GM18499 (cell line): ENCODE results near the gene SLMAP.

Experiments
- ATAC-seq: cut with Tn5 transposase; IDR thresholded peaks from one replicate; pipeline ENCODE4 v1.9.1; 2021; ENCODE audit warnings: moderate number of reproducible peaks; ENCODE audit not compliant: insufficient read depth, unreplicated experiment

SLMAP gene, protein sequence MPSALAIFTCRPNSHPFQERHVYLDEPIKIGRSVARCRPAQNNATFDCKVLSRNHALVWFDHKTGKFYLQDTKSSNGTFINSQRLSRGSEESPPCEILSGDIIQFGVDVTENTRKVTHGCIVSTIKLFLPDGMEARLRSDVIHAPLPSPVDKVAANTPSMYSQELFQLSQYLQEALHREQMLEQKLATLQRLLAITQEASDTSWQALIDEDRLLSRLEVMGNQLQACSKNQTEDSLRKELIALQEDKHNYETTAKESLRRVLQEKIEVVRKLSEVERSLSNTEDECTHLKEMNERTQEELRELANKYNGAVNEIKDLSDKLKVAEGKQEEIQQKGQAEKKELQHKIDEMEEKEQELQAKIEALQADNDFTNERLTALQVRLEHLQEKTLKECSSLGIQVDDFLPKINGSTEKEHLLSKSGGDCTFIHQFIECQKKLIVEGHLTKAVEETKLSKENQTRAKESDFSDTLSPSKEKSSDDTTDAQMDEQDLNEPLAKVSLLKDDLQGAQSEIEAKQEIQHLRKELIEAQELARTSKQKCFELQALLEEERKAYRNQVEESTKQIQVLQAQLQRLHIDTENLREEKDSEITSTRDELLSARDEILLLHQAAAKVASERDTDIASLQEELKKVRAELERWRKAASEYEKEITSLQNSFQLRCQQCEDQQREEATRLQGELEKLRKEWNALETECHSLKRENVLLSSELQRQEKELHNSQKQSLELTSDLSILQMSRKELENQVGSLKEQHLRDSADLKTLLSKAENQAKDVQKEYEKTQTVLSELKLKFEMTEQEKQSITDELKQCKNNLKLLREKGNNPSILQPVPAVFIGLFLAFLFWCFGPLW

DNA sequence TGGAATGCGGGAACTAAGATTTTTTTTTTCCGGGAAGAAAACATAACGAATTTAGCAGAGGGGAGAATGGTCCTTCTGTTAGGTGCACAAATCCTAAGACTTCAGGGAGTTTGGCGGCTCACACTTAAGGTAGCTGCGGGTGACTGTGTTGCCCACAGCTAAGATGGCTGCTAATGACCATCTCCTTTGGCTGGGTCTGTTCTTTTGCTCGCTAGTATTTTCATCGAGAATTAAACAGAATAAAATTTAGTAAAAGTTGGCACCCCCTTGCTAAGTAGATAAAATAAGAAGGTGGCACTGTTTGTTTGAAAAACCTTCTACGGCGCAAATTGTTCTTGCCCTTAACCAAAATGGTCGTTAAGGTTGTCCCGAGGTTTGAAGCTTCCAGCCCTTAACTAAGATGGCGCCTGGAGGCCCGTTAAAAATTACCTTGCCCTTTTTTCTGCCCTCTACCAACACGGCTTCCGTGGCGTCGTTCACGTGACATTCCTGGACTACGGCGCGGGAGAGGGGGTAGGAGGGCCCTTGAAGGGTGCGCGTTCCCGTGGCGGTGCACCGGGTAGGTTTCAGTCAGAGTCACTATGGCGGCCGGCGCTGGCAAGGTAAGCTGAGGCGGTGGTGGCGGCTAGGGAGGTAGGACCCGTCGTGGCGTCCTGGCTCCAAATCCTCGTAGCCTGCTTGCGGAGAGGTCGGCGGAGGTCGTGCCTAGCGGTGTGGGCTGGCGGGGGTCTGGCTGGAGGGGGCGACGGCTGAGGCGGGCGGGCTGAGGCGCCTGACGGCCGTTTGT, at the start of gene SLMAP:
Gene SLMAP, plus strand, starts transcription at position 569 of the 787 bp plus-strand sequence. CDS start 1,343 bp downstream, outside the sequence.
- peak; percentile 81 for ATAC-seq

DNA sequence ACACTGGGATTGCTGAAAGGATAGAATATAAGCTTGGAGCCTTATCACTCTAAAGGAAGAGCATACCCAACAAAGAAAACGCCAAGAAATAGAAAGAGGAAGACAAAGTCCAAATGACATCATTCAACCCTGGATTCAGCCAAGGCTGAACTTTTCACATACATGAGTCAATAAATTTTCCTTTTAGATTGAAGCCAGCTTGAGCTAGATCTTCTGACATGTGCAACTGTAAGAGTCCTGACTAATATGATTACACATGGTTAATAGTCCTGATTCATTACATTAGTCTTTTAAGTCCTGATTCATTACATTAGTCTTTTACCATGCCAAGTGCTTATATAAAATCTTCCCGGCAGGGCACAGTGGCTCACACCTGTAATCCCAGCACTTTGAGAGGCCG, 49.6 kb upstream of the SLMAP start:
- ATAC-seq, result no peak

DNA sequence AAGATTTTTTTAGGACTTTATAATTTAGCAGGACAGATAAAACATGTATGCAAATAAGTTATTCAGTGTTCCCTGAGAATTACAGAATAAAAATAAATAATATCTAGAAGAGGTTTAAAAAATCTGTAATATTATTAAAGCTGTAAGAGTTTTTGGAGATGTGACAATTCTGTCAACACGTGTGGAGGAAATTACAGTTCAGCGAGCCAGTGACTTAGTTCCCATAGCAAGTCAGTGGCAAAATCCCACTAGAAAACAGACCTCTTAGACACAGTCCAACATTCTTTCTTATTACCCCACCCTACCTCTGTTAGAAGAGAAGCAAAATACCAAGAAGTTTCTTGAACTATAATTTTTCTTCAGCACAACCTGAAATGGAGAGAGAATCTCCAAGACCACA, 47.1 kb upstream of the SLMAP start:
- ATAC-seq, result no peak

DNA sequence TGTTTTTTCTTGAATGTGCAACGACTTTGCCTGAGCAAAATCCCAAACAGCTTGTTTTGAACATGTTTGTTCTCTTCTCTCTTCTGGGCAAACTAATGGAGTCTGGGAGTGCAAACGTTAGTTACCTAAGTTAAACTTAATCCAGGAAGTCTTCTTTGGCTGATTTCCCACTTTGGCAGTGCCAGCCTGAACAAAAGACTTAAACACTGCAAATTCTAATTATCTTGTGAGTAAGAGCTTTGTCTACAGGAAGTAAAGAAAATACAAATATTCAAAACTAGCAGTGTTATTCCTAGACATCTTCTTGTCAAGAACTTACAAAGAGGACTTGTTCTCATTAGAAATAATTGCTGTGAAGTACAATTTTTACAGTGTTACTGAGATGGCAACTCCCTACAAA, 46.5 kb upstream of the SLMAP start:
- no peak for ATAC-seq

DNA sequence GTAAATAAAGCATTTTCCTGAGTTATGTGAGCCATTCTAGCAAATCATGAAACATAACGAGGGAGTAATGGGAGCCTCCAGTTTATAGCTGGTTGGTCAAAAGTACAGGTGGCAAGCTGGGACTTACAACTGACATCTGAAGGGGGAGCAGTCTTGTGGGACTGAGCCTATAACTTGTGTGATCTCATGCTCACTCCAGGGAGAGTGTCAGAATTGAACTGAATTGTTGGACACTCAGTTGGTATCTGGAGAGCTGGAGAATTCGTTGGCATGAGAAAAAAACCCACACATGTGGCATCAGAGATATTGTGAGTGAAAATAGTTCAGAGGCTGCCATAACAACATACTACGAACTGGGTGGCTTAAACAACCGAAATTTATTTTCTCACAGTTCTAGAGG, 40.4 kb upstream of the SLMAP start:
- no peak for ATAC-seq

DNA sequence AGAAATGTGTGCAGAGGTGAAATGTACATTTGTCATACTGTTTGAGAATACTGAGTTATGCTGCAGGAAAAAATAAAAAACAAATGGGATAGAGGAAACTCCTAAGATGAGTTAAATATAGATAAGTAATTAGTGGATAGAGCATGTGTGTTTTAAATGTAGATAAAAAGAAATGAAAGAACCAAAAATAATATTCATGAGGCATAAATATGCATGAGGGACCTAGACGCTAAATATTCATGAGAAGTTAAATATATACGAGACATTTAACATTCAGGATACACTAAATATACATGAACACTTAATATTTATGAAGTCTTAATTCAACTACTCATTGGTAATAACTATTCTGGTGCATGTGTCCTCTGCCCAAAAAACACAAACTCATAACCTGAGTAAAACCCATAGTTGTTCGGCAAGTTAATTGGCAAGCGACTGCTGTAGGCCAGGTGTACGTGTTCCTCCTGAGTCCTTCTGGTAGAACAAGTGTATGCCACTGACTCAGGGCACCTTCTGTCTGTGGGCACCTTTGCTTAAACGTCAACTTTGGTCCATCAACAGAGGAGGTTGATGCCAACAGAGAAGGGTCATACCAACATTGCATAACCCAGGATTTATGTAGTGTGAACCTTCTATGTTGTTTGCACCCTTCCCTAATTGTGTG, 38.8 kb upstream of the SLMAP start:
- no peak for ATAC-seq

DNA sequence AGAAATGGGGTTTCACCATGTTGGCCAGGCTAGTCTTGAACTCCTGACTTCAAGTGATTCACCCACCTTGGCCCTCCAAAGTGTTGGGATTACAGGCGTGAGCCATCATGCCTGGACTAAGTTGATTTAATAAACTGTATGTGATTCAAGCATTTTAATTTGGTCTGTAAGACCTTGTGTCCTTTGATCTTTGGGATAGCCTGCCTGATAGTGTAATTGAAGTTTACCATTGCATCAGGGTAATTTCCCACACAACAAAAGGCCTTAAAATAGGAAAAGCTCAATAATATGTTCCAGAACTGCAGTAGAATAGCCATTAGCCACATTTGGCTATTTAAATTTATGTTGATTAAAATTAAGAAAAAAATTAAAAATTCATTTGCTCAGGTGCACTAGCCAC, 38.0 kb upstream of the SLMAP start:
- no peak for ATAC-seq

DNA sequence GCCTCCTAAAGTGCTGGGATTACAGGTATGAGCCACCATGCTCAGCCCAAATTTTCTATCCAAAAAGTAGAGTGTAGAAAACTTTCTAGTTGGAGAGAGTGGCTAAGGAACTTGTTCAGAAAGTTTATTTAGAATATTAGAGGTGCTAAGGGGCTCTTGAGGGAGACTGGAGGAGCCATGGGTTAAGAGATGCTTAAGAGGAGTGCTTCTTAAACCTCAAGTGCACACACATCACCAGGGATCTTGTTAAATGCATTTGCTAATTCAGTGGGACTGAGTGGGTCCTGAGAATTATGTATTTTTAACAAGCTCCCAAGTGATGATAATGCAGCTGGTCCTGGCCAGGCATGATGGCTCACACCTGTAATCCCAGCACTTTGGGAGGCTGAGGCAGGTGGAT, 29.7 kb upstream of the SLMAP start:
- no peak for ATAC-seq

DNA sequence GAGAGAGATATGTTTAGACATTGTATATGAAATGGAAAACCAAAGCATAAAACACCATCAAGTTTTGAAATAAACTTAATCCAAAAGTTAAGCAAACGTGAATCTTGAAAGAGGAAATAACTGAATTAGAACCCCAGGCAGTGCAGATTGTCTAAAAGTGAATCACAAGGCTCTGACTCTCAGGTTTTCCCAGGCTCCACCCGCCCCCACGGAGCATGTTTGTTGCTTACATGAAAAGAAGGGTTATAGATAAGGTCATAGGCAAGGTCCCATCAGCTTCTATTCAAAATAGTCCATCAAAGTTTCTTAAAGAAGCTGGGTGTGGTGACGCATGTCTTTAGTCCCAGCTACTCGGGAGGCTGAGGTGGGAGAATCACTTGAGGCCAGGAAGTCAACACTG, 29.0 kb upstream of the SLMAP start:
- ATAC-seq, result no peak

DNA sequence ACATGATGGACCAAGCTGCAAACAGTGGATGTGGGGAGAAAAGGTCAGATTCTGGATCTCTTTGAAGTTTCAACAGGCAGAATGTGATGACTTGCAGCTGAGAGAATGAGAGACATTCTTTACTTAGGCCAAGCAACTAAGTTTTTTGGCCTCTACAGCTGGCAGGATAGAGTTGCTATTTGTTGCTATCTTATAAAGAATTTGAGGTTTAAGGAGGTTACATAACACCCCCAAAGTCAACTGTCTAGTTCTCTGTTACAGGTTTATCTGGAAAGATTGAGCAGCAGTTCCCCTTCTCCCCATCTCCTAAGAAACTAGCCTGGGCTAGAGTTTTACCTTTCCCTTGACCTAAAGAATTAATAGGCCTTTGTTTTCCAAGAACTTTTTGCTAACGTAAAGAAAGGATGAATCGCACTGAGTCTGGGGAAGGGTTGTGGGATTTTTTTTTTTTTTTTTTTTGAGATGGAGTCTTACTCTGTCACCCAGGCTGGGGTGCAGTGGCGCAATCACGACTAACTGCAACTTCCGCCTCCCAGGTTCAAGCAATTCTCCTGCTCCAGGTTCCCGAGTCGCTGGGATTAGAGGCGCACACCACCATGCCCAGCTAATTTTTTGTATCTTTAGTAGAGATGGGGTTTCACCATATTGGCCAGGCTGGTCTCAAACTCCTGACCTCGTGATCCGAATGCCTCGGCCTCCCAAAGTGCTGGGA, 26.6 kb upstream of the SLMAP start:
- ATAC-seq, result no peak

DNA sequence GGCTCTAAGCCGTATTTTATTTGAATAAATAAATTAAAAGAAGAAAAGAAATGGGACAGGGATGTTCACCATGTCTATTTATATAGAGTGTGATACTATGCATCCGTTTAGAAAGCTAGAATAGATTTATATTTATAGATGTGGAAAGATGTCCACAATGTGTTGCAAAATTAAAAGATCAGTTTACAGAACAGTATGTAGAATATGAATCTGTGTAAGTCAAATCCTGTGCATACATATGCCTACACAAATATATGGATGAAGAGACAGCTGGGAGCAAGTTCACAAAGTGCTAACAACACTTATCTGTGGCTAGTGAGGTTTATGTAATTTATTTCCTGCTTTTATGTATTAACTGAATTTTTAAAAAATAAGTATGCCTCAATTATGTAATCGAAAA, 25.4 kb upstream of the SLMAP start:
- no peak for ATAC-seq

DNA sequence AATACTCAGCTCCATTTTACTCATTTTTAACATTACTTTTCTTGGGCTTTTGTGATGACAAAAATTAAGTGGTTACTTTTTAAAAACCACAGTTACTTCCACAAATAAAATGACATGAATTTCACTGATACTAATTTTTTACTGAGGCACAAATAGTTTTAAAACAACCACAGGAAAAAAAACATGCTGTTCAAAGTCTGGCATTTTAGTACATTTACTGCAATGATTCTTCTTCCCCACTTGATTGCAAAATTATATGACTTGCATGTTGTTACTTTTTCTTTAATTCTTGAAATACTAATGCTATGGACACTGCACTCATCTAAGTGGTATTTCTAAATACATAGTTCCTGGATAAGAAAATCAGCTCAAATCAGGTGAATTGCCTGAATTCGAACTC, 24.8 kb upstream of the SLMAP start:
- no peak for ATAC-seq

DNA sequence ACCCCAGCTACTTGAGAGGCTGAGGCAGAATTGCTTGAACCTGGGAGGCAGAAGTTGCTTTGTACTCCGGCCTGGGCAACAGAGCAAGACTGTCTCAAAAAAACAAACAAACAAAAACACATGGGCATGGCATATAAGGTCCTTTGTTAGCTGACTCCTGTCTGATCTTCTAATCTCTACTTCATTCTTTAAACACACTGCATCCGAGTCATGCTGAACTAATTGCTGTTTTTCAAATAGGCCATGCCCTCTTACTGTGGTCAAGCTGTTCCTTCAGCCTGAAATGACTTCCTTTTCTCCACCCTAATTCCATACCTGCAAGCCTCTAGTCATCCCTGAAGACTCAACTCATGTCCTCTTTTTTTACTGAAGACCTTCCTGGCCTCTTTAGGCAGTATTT, 22.3 kb upstream of the SLMAP start:
- ATAC-seq, result no peak

DNA sequence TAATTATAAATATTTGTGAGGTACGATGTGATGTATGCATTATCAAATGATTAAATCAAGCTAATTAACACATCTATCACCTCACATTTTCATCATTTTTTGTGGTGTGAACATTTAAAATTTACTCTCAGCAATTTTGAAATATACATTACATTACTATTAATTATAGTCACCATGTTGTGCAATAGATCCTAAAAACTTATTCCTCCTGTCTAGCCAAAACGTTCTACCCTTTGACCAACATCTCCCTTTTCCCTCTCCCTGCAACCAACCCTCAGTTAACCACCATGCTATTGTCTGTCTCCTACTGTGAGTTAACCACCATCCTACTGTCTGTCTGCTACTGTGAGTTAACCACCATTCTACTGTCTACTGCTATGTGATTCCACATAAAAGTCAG, 20.7 kb upstream of the SLMAP start:
- ATAC-seq, result no peak

DNA sequence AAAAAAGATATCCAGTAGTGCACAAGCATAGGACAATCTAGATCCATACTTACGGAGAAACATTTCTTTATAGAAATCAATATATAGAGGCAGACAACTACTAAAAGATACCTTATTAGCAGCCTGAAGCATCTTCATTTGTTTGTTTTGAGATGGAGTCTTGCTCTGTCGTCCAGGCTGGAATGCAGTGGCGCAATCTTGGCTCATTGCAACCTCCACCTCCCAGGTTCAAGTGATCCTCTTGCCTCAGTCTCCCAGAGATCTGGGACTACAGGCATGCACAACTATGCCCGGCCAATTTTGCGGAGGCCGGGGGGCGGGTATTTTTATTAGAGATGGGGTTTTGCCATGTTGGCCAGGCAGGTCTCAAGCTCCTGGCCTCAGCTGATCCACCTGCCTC, 18.3 kb upstream of the SLMAP start:
- no peak for ATAC-seq

DNA sequence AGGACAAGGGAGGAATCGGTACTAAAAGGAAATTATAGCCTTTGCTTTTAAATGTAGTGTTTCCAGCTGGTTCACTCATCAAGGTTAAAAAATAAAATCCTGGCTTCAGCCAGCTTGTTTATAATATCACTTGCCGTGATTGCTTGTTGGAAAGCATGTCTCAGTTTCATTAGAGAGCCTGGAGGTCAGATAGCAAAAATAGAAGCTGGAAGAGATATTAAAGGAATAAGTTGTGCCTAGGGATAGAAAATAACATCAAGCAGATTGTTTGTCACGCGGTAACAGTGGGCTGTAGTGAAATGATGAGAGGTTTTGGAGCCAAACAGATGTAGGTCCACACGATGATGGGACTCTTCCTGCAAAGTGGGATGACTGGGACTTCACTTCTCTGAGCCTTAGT, 17.7 kb upstream of the SLMAP start:
- ATAC-seq, result no peak

DNA sequence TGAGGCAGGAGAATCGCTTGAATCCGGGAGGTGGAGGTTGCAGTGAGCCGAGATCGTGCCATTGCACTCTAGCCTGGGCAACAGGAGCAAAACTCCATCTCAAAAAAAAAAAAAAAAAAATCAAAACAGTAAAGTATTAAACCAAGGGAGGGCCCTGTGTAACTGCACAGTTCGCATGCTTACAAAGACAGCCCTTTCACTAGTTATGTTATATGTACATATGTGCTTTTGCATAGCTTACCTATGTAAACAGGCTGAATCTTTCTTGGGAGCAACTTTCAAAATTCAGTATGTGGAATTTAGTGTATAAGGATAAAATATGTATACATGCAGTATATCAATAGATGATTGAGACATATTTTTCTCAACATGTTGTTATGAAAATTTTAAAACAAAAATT, 16.1 kb upstream of the SLMAP start:
- no peak for ATAC-seq

DNA sequence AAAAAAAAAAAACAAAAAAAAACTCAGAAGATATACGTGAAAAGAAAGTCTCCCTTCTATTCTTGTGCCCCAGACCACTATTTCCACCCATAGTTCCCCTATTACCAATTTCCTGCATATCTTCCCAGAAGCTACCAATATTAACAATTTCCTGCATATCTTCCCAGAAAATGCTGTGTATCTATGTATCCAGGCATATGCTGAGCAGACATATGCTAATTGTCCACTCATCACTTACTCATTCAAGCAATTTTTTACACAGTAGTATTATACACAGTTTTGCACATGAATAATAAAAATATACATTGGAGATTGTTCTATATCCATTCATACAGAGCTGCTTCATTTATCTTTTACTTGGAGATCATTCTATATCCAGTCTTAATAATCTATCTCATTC, 12.6 kb upstream of the SLMAP start:
- no peak for ATAC-seq

DNA sequence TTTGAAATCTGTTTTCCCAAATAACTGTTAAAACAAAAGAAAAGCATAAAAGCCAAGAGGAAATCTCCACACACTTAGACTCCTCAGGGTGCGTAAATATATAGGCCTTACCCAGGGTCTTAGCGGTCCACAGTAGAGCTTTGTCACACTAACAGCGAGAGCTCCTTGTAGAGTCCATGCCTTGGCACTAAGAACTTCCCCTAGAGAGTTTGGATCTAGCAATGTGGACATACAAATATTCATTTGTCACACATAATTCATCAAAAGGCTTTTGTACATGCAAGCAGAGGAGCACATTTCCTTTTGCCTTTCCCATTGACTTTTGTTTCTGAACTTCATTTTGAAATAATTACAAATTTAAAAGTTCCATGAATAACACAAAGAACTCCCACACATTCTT, 11.0 kb upstream of the SLMAP start:
- ATAC-seq, result no peak
